Suppressor macrophage treated with lipopolysaccharide for 4 hours (primary cell): ENCODE results near the gene SS18L1.

Experiments used
- DNase-seq: peaks from one replicate; pipeline ENCODE4 v3.0.0-alpha.2; 2020

Gene SS18L1

DNA sequence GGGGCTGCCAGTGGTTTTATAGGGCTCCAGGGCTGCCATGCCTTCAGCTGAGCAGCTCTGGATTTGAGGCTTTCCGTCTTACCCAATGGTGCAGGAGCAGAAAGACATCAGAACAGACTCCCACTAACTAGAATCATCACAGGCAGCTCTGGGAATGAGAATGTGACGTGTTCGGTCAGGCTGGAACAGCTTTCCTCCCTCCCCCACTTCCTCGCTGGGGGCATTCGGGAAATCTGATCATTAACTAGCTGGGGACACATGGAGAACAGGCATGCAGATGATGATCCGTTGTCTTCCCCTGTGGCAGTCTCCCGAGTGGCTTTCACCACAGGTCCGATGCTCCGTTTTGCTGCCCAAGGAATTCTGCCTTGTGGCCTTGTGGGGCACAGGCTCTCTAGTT, 33.7 kb downstream of the SS18L1 start:
- DNase-seq = no peak

DNA sequence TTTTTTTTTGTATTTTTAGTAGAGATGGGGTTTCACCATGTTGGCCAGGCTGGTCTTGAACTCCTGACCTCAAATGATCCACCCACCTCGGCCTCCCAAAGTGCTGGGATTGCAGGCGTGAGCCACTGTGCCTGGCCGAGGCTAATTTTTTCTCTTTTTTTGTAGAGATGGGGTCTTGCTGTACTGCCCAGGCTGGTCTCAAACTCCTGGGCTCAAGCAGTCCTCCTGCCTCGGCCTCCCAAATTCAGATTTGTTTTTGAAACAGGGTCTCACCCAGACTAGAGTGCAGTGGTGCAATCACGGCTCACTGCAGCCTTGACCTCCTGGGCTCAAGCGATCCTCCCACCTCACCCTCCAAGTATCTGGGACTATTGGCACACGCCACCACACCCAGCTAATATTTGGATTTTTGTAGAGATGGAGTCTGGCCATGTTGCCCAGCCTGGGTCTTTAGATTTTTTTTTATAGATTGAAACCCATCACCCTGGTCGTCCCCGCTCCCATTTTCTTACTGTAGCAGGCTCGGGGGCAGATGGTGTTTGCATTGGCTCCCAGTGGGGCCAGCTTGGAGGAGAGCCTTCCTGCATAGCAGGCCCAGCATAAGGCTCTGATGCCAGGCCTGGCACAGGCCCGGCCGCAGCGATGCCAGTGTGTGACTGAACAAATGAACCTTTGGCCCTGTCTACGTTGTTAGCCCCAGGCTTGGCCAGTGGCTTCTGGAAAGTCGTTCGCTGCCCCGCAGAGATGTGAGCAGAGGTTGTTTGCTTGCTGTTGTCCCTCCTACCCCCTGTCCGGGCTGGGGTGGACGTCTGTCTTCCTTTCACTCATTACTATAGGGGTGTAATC, 35.0 kb downstream of the SS18L1 start:
- no peak for DNase-seq

DNA sequence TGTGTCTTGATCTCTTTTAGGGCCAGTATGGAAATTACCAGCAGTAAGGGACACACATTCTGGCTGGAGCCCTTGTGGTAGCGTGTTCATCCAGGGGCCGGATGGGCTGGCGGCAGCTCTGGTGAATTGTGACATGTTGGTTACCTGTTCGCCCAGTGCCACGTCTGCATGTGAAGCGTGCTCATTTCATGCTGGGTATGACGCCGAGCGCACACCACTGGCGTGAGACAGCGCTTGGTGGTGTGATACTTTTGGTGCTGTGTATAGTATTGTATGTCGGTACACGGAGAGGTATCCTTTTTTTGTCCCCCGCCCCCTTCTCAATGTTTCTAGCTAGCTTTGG, 35.6 kb downstream of the SS18L1 start:
- no peak for DNase-seq

DNA sequence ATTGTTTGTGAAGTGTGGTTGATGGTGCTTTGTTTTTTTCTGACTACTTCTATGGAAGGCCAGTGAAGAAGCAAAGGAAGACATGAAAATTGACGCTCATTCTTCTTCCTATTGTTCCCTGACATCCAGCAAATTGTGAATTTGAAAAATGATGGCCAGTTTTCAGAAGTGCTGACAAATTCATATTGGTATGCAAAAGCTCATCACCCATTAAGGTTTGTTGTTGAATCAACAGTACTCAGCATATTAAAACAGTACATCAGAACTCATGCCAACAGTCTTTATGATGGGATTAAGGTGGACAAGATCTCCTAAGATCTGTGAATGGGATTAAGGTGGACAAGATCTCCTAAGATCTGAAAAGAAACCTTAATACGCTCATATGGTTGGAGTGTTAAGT, 38.2 kb downstream of the SS18L1 start:
- no peak for DNase-seq

DNA sequence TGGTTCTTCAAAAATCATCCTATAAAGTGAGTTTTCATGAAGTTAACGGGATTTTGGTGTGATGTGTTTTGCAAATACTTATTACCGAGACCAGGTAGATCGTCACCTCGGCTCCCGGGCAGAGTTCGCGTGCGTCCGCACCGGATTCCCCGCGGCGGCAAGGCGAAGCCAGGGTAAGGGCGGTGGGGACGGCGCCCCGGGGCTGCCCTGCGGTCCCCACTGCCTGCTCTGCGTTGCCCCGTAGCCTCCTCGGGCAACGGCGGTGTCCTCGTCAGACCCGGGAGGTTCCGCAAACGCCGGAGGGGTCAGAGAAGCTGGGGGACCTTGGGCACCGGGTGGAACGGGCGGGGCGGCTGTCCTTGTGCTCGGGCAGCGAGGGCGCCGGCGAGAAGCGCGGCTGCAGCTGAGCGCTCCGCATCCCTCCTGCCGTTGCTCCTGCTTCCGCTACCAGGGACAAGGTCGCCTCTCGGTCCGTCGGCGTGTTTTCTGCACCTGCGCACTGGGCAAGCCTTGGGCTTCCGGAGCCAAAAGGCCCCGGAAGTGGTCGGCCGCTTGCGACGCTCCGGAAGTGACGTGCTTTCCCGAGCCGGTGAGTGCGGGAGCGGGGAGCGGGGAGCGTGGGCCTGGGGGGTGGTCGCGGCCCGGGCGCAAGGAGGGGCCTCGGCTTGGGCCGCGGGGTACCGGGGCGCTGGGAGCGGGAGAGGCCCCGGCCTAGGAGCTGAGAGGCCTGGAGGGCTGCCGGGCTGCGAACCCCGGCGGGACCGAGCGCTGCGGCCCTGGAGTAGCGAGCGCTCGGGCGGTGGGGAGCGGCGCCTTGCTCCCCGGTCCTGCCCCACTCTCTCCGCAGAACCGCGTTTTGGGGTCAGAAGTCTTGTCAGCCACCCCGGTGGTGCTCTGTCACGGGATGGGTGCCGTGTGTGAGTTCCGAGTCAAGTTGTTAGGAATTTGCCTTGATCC, 39.2 kb downstream of the SS18L1 start, which contains the start of gene MTG2:
Gene MTG2, plus strand, starts transcription at position 560 of the 957 bp plus-strand sequence. CDS start 10,393 bp downstream, outside the sequence.
- peak; percentile 98 for DNase-seq

DNA sequence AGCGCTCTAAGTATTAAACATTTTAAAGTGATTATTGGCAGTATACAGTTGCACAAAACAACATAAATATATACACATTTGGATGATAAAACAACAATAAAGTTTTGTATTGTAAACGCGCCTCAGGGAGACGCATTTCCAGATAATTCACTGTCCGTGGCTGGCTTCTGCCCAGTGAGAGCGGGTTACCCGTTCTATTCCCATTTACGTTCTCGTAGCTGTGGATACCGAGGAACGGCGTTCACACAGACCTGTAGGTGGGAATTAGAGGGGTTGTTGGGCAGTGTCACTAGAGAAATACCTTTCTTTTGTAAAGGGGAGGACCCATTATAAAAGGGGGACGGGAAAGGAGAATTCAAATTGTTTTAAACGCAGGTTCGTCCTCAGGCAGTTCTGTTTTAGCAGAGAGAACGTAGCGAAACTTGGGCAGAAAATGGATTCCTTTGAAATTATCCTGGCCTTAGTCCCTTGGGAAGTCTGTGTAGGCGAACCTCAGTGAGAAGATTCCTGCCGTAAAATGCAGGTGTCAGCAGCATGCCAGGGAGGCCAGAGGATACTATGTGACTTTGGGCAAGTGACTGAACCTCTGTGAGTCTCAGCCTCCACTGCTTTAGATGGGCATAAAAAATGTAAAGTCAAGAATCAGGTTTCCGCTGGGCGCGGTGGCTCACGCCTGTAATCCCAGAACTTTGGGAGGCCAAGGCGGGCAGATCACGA, 40.0 kb downstream of the SS18L1 start:
- peak; percentile 9 for DNase-seq

DNA sequence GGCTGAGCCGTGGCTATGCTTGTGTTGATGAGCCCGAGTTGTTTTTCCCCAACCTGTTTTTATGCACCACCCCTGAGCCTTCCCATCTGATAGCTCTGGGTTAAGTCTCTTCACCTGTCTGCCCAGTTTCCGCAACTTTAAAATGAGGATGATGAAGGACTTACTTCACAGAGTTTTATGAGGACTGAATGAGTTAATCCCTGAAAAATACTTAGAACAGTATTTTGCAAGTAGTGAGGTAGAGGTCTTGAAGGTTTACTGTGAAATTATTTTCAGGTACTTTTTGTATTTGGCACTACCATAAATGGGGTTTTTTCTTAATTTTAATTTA, 42.5 kb downstream of the SS18L1 start:
- no peak for DNase-seq

DNA sequence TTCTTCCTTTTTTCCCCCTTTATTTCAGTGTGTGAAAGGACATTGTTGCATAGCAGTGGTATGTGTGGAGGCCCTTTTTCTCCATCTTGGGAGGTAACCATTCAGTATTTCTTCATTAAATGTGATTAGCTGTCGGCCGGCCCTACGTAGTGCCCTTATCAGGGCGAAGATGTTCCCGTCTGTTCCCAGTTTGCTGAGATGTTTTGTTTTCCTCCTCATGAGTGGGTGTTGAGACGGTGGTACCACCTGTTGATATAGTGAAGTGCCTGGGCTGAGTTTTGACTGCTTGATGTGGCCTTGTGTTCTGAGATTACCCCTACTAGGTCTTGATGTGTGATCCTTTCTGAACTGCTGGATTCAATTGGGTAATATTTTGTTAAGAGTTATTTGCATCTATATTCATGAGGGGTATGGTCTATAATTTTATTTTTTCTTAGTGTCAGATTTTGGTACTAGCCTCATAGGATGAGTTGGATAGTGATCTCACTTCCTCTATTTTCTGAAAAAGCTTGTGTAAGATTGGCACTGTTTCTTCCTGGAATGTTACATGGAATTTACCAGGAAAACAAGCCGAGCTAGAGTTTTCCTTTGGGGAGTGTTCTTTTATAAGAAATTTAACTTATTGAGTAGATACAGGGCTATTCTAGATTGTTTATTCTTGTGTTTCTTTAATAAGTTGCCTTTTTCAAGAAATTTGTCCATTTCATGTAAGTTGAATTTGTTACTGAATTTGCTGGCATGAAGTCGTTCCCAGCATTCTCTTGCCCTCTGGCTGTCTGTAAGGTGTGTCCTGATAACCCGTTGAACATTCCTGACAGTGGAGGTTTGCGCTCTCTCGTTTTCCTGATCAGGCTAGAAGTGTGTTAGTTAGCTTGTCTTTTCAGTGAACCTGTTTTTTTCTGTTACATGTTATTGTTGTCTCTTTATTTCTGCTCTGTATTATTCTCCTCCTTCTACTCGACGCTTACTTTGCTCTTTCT, 43.6 kb downstream of the SS18L1 start:
- DNase-seq = peak; percentile 19

DNA sequence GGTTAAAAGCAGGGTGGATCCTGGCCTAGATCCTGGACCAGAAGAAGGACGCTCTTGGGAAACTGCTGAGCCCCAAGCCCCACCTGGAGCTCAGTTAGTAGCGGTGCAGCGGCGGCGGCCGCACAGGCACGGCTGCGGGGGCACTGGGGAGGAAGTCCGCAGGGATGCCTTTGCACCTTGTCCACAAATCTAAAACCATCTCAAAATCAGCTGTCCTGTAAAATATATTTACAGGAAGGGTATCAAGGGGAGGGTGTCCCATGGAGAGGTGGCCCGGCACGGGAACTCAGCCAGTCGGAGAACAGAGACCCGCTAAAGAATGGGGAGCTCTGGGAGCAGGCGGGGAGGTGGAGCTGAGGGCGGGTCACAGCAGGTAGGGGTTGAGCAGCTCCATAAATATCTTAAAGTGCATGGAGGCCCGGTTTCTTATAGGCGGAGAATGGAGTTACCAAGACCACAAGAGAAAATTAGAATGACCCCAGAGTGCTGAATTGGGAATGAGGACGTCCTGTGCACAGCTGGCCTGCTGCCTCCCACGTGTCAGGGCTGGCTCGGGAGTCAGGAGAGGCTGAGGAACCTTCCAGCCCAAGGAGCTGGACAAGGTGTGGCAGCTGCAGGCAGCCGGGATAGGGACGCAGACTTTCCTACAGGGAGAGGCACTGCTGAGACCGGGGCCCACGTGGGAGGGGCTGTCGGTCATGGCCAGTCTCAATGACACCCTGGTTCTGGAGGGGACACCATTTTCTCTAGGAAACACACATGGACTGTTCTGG, 47.3 kb downstream of the SS18L1 start:
- no peak for DNase-seq

DNA sequence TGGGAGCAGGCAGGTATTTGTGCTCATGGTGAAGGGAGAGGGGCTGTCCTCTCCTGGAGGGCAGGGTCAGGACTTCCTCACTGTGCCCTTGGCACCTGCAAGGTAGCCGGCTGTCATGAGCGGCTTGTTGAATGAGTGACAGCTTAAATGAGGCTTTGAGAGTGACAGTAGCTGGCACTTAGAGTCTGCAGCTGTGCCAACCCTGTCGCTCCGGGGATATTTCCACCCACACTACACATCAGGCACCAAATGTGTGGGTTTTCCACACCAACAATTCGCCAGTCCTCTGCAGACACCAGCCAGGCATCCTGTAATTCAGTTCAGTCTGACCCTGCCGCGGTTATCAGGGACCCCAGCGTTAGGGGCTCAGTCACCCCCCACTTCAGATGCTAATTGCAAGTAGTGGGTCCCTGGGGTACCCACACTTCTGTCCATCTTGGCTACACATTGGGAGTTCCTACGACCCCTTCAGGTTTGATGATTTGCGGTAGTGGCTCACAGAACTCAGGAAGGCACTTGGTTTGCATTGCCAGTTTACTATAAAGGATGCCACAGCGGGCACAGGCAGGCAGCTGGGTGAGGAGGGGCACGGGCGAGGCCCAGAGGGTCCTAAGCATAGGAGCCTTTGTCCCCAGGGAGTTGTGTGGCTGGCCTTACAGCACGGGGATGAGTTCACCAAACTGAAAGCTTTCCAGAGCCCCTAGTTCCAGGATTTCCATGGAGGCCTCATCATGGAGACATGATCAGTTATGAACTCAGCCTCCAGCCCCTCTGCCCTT, 48.4 kb downstream of the SS18L1 start:
- DNase-seq = no peak

DNA sequence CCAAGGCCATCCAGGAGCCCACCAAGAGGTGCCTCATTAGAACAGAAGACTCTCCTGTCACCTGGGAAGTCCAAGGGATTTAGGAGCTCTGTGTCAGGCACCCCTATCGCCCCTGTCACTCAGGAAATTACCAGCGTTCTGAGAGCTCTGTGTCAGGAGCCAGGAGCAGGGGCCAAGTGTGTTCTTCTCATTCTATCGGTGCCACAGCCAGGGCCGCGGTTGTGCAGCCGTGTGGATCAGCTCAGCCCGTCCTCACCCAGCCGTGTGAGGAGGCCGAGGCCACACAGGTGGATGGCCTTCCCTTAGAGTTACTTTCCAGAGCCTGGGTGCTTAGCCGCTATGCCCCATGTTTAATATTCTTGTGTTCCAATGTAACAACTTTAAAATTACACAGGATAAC, 49.1 kb downstream of the SS18L1 start:
- DNase-seq = no peak

DNA sequence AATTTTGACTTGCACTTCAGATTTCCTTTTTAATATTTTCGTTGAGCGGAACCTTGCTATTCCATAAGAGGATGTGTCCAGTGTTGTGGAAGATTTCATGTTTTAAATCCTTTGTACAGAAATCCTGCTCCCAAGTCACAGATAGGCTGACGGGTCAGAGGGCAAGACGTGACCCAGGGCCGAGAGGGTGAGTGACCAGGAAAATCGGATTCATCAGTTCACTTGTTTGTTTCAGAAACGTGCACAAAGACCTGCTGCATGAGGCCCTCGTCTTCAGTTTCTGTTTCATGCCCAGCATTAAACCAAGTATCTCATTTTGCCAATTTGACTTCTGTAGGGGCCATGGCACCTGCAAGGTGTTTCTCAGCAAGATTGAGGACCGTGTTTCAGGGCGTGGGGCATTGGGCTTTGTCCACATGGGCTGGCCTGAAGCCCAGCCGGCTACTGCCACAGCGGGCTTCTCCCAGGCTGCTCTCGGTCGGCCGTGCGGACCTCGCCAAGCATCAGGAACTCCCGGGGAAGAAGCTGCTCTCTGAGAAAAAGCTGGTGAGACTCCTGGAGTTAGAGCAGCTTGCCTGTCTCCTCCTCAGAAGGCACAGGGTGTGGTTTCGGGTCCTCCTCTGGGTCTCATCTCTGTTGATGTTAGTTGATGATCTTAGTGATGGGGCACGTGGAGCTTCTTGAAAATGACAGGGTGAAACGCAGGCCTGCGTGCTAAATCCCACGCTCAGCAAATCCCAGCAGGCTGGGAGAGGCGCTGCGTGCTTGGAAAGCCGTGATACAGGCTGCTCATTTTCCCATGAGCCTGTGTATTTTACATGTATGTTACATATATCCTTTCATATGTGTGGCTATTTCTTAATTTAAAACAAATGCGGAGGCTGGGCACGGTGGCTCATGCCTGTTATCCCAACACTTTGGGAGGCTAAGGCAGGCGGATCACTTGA, 49.8 kb downstream of the SS18L1 start:
- DNase-seq = no peak

DNA sequence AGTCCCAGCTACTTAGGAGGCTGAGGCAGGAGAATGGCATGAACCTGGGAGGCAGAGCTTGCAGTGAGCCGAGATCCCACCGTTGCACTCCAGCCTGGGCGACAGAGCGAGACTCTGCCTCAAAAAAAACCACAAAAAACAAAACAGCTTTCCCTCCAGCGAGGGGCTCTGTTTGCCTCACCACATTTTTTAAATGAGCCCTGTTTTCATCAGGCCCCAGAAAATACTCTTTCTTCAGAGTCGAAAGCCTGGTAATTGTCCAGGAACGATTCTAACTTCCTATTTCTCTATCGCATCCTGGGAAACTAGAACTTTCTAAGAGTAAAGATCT, 51.5 kb downstream of the SS18L1 start:
- no peak for DNase-seq

DNA sequence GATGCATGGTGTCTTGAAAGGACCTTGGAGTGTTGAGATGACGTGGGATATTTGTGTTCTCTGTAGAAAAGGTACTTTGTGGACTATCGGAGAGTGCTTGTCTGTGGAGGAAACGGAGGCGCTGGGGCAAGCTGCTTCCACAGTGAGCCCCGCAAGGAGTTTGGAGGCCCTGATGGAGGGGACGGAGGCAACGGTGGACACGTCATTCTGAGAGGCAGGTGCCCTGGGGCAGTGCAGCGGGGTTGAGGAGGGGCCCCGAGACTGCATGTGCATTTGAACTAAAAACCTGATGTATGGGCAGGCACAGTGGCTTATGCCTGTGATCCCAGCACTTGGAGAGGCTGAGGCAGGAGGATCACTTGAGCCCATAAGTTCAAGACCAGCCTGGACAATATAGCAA, 52.2 kb downstream of the SS18L1 start:
- no peak for DNase-seq

DNA sequence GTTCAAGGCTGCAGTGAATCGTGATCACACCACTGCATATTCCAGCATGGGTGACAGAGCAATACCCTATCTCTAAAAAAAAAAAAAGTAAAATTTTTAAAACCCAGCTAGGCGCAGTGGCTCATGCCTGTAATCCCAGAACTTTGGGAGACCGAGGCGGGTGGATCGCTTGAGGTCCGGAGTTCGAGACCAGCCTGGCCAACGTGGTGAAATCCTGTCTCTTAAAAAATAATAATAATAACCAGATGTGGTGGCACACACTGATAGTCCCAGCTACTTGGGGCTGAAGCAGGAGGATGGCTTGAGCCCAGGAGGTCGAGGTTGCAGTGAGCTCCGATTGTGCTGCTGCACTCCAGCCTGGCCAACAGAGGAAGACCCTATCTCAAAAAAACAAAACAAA, 52.7 kb downstream of the SS18L1 start:
- DNase-seq = no peak

DNA sequence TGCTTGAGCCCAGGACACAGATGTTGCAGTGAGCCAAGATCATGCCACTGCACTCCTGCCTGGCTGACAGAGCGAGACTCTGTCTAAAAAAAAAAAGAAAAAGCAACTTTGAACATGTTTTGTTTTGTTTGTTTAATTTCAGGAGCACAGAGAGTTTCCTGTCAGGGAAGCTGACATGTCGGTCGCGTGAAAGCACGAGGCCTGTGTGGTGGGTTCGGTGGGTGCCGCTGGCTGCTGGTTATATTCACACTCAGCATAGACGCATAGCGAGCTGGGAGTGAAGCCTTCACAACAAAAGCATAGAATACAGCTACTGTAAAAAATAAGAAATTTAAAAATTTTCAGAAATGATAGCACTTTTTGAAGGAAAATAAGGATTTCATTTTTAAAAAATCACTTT, 53.7 kb downstream of the SS18L1 start:
- no peak for DNase-seq

DNA sequence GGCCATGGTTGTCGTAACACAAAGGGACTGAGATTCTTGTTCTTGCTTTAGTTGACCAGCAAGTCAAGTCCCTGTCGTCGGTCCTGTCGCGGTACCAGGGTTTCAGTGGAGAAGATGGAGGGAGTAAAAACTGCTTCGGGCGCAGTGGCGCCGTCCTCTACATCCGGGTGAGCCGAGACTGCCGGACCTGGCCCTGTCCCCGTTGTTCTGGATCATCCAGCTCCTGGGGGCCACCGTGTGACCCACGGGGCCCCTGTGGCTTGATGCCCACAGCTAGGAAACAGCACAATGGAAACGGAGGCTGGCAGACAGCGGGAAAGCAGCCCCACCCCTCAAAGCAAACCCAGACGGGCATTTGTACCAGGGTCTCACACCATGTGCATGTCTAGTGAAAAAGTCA, 54.2 kb downstream of the SS18L1 start:
- DNase-seq = no peak

DNA sequence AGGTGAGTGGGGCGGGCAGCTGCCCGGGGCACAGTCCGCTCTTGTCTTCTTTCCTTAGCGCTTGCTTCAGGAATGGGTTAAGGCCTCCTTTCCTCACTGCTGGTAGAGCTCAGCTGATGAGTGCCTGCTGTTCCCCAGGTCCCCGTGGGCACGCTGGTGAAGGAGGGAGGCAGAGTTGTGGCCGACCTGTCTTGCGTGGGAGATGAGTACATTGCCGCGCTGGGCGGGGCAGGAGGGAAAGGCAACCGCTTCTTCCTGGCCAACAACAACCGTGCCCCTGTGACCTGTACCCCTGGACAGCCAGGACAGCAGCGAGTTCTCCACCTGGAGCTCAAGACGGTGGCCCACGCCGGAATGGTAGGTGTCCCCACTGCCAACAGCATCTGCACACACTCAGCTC, 54.9 kb downstream of the SS18L1 start:
- DNase-seq = no peak

DNA sequence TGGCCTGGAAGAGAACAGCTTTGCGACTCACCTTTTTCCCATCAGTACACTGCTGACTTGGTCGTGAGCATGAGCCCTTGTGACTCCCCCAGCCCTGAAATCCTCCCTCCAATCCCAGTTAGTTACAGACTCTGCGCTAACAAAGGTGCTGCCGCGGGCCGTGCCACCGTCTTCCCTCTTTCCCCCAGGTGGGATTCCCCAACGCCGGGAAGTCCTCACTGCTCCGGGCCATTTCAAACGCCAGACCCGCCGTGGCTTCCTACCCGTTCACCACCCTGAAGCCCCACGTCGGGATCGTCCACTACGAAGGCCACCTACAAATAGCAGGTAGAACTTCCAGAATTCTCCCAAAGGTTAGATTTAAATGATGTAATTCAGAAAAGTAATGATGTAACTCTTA, 55.4 kb downstream of the SS18L1 start:
- no peak for DNase-seq
